Cardiac fibroblast (primary cell): Measurements from ENCODE around the gene RNGTT.
A peak's percentile ranks its signal among the peaks of the same experiment; 100 is the strongest.

Source experiments
- DNase-seq, 2 donors: peaks; one replicate each; pipeline versions ENCODE4 v3.0.0 to v3.0.0-alpha.2; 2010; ENCODE audit warnings: low read depth in 2 of 2
- H3K4me3 ChIP-seq, 2 donors: replicated peaks in 1 of 2; 1 replicate in 1 of 2; 2 replicates in 1 of 2; pipeline ENCODE4 v1.5.1; 2011; ENCODE audit warnings: low read depth in 2 of 2, low read length in 2 of 2, mild to moderate bottlenecking in 2 of 2, moderate library complexity in 1 of 2
- TF ChIP-seq, protein P1 (sequence below): IDR thresholded peaks from one replicate; pipeline ENCODE4 v1.5.1; 2011; ENCODE audit warnings: low read depth, mild to moderate bottlenecking, low read length, inconsistent platforms

The RNGTT gene

DNA sequence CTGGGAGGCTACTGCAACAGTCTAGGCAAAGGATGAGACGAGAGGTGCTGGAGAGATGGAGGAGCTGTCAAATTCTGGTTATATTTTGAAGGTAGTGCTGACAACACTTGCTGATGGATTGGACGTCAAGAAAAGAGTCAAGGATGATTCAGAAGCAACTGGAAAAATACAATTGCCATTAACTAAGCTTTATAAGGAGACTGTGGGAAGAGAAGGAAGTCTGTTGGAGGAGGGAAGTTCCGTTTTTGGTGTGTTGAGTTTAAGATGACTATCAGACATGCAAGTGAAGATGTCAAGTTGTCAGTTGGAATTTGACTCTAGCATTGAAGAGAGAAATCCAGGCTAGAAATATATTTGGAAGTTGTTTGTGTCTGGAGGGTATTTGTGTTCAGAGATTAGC, 358.1 kb downstream of the RNGTT start:
- H3K4me3 ChIP-seq, result no peak overlapping the region
- TF ChIP-seq, protein P1, sequence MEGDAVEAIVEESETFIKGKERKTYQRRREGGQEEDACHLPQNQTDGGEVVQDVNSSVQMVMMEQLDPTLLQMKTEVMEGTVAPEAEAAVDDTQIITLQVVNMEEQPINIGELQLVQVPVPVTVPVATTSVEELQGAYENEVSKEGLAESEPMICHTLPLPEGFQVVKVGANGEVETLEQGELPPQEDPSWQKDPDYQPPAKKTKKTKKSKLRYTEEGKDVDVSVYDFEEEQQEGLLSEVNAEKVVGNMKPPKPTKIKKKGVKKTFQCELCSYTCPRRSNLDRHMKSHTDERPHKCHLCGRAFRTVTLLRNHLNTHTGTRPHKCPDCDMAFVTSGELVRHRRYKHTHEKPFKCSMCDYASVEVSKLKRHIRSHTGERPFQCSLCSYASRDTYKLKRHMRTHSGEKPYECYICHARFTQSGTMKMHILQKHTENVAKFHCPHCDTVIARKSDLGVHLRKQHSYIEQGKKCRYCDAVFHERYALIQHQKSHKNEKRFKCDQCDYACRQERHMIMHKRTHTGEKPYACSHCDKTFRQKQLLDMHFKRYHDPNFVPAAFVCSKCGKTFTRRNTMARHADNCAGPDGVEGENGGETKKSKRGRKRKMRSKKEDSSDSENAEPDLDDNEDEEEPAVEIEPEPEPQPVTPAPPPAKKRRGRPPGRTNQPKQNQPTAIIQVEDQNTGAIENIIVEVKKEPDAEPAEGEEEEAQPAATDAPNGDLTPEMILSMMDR, result no peak
- DNase-seq, result no peak

DNA sequence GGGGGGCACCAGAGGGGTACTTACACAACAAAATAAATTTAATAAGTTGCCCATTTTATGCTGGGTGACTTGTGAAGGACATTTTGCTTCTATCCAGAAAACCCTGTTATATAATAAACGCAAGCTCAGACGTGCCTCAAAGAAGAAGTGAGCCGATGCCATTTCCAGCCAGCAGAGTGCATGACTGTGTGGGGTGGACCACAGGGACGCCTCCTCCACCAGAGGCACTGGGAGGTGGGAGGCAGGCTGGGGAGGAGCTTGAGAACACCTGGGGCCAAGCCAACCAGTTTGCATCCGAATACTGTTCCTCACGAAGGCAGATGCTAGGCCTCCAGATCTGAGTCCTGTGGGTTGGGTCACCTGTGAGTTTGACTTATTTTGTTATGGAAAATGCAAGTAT, 363.8 kb downstream of the RNGTT start:
- H3K4me3 ChIP-seq, result no peak overlapping the region
- TF ChIP-seq, protein P1, result no peak
- no peak for DNase-seq

DNA sequence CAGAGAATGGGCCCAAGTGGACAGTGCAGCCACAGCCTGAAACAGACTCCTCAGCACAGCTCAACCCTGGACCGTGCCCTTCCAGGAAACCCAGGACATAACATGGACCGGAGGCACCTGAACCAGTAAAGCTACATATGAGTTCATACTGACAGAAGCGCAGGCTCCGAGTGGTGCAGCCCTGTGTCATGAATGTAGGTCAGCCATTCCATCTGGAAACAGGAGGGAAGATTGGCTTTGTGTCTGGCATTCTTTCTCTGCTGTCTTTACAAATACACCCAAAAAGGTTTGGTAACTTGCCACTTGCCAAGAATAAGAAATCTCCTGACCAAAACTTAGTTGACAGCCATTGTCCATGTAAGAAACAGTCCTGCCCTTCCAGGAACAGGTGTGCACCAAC, 366.6 kb downstream of the RNGTT start:
- no peak for DNase-seq
- H3K4me3 ChIP-seq, result no peak overlapping the region
- TF ChIP-seq, protein P1, result no peak

DNA sequence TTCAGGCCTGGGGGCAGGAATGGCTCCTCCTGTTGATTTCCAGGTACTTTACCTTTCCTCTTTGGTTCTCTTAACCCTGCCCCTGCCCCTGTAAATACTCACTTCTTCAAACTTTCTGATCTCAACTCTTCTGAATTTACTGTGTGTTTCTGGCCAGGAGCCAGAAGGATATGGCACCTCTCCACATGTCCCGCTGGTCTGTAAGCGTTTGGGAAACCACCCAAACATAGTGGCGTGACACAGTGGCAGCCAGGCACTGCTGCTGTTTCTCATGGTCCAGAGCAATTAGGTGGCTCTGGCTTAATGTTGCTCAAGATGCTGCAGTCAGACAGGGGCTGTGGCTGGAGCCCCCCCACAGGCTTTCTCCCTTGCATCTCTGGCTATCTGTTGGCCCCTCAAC, 374.5 kb downstream of the RNGTT start:
- TF ChIP-seq, protein P1, result no peak
- no peak for DNase-seq
- H3K4me3 ChIP-seq, result no peak overlapping the region

DNA sequence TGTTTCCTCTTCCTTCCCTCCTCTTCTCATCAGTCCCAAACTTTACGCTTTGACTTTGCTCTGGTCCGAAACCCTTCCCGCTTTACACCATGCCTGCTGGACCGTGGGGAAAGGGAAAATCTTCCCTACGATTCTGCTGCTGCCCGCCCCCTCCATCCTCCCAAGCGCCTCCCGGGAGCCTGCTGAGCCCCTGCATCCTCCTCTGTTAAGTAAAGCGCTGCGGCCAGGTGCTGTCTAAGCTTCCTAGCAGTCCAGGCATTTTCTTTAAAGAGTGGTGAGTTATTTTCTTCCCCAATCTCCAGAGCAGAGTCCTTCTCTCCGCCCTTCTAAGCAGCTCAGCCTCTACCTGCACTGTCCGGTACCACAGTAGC, 376.3 kb downstream of the RNGTT start:
- TF ChIP-seq, protein P1, result no peak
- no peak for DNase-seq
- H3K4me3 ChIP-seq, result no peak overlapping the region

DNA sequence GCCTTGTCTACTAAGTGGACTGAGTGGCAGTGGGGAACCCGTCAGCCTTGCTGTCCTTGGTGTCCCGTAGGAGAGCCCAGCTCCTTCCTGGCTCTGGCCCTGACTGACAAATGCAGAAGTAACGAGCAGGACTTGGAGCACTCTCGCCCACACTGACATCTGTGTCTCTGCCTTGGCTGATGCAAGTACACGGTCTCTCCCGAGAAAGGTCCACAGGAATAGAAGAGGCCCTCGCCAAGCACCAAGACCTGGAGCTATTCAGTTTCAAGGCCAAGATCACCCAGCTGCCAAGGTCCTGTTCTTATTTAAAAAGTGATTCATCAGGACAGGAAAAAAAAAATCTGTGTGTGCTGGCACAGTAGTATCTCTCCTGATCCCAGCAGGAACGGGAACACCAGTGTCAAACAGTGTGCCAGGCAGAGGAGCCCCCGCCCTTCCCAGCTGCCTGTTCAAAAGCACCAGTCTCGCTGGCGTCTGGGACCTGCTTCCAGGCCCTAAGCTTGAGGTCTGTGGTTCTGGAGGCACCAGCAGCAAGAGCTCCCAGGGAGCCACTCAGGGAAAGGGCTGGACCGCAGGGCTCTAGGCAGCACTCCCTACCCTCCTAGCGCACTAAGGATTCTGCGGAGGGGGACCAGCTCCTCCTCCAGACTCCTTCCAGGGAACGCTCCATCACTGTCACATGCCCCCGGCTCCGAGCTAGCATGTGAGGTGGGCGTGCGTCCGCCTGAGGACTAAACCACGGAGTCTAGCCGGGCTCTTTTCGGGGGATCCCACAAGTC, 376.9 kb downstream of the RNGTT start:
- peak; percentile 1 to 11 for DNase-seq
- TF ChIP-seq, protein P1, result no peak
- no peak overlapping the region for H3K4me3 ChIP-seq

DNA sequence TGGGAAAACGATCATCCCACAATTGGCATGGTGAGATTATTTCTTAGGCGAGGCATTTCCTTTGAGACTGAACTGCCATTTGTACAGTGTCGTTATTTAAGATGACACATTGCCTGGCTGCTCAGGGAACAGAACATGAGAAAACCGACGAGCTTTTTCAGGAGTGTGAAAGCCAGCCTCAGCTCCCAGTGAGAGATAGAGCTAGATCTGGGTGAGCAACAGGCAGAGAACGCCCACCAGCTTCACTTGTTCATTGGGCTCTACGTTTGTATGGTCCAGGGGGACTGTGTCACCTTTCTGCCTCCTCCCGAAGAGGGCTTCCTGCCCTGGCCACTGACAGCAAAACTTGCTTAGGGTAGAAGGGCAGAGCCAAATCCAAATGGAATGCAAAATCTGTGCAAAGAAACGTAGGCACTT, 378.1 kb downstream of the RNGTT start:
- no peak overlapping the region for H3K4me3 ChIP-seq
- DNase-seq, result no peak
- TF ChIP-seq, protein P1, result no peak
